Measurements from ENCODE around the gene ASCL2.

Gene ASCL2

DNA sequence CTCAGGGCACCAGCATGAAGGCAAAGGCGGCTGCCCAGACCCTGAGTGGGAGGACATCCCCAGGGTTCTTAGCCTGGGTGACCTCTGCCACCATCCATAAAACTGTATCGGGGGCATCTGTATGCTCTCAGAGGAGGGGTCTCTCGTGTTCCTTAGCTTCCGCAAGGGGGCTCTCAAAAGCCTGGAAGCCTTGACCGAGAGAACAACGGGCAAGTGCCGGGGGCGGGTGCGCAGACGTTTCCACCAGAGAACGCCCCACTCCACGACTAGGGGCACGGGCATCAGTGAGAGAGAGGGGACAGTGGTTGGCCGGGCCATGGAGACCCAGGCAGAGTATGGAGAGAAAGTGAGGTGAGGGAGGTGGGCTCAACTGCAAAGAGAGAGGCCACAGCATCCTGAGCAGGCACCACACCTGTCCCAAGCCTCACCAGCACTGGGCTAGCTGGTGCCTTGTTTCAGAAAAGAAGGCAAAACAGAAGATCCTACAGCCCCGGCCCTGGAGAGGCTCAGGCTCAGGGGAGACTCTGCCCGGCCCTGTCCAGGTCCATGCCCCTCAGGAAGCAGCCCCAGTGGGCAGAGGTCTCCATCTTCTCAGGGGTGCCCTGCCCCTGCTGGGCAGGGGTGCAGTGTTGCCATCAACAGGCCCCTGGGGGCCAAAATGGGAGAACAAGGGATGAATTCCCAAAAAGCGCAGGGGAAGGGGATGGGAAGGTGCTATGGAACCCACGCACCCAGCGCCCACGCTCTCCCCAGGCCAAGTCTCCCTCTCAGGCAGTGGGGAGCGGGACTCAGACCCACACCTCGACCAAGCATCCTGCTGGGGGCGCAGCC, 37.3 kb upstream of the ASCL2 start:
- DNase-seq = no peak

DNA sequence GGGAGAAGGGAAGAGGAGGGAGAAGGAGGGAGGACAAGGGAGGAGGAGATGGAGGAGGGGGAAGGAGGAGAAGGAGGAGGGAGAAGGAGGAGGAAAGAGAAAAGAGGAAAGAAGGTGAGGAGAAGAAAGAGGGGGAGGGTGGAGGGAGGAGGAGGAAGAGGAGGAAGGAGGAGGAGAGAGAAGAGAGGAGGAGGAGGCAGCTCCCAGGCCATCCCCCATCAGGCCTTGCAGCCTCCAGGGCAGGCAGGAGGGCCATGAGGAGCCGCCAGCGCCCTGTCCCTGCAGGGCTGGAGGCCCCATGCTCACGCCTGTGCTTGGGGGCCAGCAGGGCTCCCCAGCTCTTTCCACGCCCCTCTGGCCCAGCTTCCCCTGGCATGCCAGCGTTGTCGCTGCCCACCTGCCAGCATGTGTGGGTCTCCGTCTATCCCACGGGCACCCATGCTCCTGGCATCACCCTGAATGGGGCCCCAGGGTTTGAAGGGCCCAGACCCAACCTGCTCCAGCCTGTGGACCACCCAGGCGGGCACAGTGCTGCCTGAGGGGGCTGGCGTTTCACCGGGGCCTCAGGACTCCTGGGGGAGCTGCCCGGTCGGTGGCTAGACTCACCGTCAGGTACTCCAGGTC, 36.6 kb upstream of the ASCL2 start:
- no peak for DNase-seq

DNA sequence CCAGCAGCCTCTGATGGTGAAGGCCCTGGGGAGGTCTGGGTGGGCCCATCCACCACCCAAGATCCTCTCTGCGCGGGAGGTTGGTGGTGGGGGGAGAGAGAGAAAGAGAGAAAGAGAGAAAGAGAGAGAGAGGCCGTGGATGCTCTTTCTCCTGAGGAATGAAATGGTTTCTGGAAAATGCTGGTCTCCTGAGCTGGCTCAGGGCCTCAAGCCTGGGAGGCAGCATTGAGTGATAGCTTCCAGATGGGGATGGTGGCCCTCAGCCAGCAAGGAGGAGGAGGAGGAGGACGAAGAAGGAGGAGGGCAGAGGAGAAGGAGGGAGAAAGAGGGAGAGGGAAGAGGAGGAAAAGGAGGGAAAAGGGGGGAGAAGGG, 36.0 kb upstream of the ASCL2 start:
- DNase-seq = no peak

DNA sequence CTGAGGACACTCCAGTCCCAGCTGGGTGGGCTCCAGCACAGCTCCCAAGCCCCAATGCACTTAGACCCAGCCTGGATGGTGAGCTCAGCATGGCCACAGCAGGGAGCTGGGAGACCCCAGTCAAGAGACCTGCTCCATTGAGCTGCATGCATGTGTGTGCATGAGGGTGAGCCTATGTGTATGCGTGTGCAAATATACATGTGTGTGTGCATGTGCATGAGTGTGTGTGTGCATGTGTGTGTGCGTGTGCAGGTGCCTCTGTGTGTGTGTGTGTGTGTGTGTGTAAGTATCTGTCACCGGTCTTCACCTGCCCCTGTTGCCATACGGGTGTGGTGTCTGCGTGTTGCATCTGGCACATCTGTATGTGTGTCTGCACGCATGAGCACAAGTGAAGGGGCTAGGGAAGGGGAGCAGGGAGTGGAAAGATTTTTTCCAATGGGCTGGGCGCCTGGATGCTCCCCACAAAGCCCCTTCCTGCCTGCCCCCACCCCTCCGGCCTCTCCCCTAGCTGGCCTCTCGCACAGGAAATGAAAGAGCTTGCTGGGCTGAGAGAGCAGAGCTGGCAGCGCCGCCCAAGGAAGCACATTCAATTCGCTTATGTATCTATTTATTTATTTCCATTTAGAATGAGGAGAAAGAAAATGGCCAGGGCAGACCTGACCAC, 35.5 kb upstream of the ASCL2 start:
- DNase-seq = no peak

DNA sequence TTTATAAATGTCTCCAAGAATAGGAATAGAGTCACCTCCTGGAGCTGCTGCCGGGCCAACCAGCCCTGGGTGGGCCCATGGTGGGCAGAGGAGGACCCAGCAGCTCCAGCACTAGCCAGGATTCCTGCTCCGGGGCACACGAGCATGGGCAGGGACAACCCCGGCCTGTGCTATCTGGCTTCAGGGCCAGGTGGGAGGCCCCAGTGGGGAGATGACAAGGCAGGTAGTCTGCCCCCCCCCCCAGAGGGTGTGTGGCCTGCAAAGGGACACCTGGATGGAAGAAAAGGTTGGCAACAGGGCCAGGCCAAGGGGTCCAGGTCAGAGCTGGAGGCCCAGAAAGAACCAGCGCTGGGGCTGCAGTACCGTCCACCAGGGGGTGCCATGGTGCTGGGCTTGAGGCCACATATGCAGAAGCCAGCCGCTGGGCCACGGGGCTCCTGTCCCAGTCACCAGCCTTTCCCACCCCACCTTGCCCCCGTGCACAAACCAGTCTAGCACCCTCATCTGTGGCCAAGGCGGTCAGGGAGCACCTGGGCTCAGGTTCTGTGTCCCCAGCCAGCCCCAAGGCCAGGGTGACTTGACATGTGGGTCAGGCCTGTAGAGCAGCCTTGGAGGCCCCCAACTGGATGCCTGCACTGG, 34.9 kb upstream of the ASCL2 start:
- peak; percentile 95 for DNase-seq

DNA sequence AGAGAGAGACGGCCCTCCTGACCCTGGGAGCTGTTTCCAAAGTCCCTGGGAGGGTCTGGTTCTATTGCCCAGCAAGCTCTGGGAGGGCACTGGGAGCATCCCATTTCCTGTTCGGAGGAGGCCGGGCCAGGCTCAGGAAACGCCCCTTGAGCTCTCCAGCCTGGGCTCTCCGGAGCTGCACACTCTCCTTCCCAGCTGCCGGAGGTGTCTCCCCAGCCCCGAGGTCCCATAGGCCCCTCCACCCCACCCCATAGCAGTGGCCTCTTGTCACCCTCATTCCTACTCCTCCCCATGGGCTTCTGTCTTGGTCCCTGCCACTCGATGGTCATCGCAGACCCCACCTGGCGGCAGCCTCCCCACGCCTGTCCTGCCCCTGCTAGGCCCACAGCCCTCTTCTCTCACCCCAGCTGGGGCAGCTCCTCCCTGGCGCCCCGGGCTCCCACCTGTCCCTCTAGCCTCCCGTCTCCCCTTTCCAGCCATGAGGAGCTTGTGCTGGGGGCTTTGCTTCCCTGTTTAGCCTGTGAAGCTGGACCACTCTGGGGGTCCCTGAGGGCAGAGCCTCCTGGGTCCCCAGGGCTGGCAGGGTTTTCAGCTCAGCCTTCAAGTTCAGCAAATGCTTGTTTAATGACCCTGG, 34.2 kb upstream of the ASCL2 start:
- no peak for DNase-seq

DNA sequence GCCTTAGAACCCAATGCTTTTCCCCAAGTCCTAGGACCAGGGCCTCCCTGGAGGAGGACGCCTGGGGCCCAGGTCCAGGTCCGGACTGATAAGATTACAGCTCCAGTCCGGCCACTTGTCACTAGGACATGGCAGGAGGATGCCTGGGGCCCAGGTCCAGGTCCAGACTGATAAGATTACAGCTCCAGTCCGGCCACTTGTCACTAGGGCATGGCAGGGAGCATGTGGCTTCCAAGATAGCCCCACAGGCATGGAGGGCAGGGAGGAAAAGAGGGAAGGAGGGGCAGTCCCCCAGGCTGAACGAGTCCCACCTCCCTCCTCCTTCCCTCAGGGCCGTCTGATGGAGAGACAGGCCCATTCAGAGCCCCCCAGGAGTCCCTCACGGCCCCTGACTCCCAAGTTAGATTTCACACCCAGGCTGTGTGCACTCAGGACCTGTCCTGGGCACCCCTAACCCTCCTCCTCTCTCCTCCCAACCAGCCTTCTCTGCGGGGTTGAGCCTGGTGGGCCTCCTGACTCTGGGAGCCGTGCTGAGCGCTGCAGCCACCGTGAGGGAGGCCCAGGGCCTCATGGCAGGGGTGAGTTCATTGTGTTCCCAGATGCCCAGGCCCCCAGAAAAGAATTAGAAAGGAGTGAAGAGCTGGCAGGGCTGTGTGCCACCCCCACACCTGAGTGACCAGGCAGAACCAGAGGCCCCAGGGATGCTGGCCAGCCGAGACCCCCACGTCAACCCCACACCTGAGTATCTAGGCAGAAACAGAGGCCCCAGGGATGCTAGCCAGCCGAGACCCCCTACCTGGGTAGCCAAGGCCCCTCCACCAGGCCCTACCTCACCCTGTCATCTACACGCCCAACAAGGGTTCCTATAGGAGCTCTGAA, 33.5 kb upstream of the ASCL2 start:
- DNase-seq = no peak

DNA sequence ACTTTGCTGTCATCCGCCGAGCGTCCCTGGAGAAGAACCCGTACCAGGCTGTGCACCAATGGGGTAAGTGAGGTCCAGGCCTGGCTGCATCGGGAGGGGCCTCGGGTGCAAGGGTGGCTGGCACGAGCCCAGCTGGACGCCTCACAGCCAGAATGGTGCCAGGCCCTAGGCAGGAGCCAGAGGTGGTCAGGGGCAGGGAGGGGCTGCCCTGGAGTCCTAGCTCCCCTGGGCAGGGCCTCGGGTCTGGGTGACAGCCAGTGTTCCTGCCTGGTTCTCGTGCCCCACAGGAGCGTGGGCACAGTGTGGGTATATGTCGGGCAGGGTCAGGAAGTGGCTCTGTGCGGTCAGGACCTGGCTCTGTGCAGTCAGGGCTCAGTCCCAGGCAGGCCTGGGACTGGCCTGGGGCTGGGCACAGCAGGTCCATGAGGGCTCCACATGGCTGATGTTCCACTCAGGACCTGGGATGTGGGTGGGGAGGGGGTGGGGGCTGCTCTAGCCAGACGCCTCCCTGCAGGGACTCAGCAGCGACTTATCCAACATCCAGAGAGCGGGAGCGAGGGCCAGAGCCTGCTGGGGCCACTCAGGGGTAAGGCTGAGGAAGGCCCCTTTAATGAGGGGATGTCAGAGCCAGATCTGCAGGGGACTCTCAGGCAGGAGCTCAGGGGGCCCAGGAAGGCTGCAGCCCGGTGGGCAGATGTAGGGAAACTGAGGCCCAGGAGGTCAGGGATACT, 32.7 kb upstream of the ASCL2 start:
- no peak for DNase-seq

DNA sequence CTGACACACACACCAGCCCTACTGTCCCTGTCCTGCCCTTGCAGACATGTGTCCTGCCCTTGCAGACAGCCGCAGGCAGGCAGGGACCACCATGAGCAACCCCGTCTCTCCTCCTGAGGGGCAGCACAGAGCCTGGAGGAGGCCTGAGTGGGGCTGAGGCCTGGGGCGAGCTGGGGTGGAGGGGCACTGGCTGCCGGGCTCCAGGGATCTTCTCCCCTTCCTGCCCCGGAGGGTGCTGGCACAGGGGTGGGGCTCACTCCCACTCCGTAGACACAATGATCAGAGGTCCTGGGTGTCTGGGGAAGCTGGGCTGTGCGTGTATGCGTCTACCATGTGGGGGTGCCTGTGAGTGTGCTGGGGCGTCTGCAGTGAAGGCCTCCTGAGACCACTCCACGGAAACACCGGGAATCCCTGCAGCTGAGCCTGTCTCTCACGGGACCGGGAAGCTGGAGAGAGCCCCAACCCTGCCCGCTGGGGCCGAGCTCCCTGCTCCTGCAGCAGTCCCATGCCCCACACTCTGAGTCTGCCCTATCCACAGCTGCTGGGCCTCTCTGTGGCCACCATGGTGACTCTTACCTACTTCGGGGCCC, 32.0 kb upstream of the ASCL2 start:
- no peak for DNase-seq

DNA sequence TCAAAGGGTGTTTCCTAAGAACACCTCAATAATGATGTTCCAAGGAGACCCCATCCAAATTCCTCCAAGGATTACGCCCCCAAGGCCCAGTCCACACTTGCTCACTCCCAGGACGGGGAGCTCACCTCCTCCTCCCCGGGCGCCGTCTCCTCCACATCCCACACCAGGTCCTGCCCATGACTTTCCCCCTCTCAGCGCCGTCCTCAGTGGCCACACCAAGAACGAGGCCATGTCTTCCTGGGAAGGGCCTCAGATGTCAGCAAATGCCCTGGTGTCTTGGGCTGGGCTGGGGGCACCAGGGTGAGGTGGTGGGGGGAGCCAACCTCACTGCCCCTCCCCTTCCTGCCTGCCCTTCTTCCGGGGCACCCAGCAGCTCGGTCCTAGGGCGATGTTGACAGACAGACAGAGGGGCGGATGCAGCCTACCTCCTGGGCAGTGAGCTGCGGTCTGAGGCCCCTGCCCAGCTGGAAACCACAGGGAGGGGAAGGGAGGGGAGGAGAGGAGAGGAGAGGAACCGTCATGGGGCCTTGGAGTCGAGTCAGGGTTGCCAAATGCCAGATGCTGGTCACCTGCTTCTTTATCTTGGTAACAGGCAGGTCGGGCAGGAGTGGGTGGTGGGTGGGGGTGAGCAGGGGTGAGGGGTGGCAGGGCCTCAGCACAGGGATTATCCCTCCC, 31.4 kb upstream of the ASCL2 start, which contains the start of the genes C11orf21 and TSPAN32:
Gene C11orf21, minus strand, starts transcription at position 288 of the 675 bp plus-strand sequence. Its CDS starts 110 bp downstream, at position 178.
Gene TSPAN32, plus strand, starts transcription at position 383 of the 675 bp plus-strand sequence. Its CDS starts 137 bp downstream, at position 520.
- no peak for DNase-seq

DNA sequence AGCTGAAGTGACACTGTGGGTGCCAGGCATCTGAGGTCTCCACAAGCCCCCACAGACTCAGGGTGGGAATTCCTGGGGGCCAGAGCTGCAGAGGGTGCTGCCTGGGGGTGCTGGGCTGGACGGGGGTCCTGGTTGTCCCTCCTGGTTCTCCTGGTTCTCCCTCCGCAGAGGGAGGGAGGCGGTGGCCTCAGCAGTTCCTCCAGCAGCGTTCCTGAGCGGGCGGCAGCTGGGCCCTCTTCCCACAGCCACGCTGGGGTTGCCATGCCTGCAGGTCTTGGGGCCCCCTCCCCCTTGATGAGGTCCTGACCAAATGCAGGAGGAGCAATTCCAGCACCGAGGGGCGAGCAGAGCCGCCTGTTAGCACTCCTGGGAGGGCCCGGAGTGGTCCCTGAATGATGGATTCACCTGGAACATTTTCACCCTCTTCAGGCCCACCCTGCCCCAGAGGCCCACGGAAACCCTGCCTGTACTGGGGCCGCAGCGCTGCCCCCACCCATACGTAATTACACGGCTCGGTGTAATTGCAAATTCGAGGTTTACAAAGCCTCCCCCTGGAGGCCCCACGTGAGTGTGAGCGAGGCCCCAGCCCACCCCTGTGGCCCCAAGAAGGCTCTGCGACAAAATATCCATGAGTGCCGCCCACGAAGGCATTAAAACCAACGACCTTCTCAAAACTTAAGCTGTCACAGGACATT, 30.7 kb upstream of the ASCL2 start:
- no peak for DNase-seq

DNA sequence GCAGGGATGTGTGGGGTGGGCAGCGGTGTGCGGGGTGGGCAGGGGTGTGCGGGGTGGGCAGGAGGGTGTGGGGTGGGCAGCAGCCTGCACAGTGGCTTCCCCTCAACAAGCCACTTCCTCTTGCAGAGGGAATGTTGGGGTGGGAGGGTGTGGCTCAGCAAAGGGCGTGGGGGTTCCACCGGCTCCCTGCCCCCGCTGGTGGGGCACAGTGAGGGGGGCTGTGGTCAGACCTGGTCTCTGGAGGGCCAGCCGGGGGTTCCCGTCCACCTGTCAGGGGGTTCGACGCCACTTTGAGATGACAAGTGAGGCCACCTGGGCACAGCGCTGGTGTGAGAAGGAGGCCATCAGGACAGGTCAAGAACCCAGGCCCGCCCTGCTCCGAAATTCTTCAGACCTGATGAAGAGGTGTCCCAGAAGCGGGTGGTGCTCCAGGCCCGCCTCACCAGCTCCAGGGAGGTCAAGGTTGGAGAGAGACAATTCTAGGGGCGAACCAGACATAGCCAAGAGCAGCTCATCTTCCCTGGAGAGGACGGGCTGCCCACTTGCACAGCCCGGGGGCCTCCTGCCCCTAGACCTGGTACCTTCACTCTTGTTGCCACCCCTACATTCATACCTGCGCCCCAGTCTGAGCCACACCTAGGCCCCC, 30.0 kb upstream of the ASCL2 start:
- no peak for DNase-seq

DNA sequence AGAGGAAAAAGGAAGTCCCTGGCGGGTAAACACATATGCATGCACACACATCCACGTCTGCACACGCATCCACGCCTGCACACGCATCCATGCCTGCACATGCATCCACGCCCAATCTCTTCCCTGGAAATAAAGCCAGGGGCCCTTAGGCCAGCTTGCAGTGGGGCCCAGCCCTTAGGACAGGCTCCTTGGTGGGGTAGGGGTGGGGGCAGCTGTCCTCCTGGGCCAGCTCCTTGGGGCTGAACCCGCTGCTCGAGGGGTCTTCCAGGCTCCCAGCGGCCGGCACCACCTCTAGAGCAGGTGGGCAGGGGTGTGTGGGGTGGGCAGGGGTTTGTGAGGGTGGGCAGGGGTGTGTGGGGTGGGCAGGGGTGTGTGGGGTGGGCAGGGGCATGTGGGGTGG, 29.4 kb upstream of the ASCL2 start:
- DNase-seq = no peak

DNA sequence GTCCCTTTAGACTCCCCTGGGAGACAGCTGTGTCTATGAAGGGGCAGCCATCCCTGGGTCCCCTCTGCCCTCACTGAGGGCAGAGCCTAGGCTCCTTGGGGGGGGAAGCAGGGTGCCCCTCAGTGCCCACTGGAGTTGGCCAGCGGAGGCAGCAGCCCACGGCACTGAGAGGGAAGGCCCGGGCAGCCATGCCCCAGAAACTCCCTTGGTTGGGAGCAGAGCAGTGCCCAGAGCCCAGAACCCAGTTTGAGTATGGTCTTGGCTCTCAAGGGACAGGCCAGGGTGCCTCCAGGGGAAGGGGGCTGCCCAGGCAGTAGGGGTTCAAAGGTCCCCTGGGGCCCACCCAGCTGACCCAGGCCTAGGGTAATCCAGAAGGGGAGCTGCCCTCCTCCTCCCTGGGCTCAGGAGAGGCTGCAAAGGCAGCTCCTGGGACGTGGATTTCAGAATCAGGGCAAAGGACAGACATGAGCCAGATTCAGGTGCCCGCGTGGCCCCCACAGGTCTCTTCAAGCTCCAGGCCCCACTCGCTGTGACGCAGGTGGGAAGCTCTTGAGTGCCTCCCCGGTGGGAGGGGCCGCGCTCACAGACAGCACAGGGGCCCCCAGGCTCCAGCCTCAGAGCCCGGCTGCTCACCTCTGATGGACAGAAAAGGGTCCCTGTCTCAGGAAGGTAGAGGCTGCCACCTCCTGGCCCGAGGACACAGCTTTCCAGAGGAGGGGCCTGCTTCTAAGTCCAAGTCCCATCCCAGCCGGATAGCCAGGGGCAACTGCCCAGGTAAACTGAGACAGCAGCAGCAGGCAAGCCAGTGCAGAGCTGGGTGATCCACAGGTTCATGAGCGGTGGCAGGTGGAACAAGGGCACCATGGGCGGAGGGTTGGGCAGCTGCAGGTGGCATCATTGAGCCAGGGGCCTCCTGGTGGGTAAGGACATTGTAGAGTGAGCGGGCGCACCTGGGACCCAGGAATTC, 28.7 kb upstream of the ASCL2 start:
- DNase-seq = peak; percentile 95

DNA sequence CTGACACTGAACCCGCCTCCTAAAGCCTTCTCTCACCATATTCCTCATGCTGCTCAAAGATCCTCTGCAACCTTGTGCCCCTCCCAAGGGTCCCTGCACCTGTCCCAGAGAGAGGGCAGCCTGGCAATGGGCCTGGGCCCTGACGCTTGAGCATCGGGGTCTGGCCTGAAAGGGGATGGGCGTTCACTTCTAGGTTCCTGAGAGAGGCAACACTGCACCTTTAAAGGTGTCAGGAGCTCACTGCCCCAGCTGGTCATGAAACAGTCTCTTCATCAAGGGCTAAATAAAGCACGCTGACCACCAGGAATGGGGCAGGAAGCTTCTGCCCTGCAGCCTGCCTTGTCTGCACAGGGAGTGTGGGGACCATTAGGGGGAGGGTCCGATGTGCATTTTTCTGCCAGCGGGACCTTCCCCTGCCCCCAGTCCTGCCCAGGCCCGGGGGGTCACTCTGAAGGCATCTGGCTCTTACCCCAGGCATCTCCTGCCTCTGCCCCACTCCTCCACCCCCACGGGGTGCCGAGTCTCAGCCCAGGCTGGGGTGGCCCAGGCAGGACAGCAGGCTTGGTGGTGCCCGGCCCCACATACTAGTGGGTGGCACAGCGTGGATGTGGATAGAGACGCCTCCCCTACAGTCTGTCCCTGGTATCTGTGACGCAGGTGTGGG, 27.9 kb upstream of the ASCL2 start:
- DNase-seq = no peak

DNA sequence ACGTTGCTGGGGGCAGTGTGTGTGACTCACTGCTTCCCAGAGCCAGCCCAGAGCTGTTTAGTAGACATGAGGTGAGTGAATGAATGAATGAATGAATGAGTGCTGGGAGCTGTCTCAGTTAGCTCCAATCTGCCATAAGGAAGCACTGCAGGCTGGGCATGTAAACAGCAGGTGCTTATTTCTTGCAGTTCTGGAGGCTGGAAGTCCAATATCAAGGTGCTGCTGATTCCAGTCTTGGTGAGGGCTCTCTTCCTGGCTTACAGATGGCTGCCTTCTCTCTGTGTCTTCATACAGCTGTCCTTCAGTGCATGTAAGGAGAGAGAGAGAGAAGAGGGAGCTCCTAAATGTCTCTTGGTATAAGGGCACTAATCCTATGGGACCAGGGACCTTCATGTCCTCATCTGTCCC, 27.2 kb upstream of the ASCL2 start:
- DNase-seq = no peak
